AG04449 (cell line): ENCODE results near the gene CDH22.

Experiments used
- CTCF ChIA-PET: fragments of 350-600 bp; formaldehyde crosslinking; extraction: SDS; loops from one replicate; lab custom pipeline; 2021; ENCODE audit warnings: antibody characterized with exemption; lab: Yijun Ruan, JAX
- POLR2A ChIA-PET: fragments of 400-600, 350-600 bp; formaldehyde crosslinking; extraction: SDS; loops from one replicate; lab custom pipeline; 2020; ENCODE audit warnings: antibody characterized with exemption, inconsistent platforms; lab: Yijun Ruan, JAX
- DNase-seq: peaks from one replicate; pipeline ENCODE4 v3.0.0-alpha.2; 2010; ENCODE audit warnings: low read depth, low spot score
- H3K4me3 ChIP-seq: 2 replicates; pipeline ENCODE4 v1.5.1; 2011; ENCODE audit warnings: low read depth, mild to moderate bottlenecking, control low read depth, low read length
- TF ChIP-seq, protein P1 (sequence below): IDR thresholded peaks from one replicate; pipeline ENCODE4 v1.5.1; 2011; ENCODE audit warnings: mild to moderate bottlenecking, moderate library complexity, low read length, control low read depth, inconsistent platforms; ENCODE audit not compliant: insufficient read depth; ENCODE audit errors: missing control alignments

The CDH22 gene

DNA sequence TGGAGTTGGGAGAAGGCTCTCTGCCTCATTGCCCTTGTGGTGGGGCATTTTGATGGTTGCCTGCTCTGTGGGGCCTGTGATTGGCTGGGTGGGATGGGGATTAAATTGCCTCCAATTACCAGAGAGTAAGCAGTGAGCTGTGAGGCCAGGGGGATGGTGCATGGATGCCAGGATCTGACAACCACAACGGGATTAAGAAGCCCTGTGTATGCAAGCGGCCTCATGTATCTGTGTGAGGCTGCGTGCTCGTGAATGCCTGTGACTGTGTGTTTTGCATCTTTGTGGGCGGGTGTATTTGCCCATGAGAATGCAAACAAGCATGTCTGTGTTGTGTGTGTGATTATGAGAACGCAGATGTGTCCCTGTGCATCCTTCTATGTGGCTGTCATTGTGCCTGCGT is 144.0 kb downstream of the CDH22 start:
- ChIA-PET CTCF (no interaction called here), POLR2A (no interaction called here)
- no peak overlapping the region for H3K4me3 ChIP-seq
- DNase-seq = no peak
- TF ChIP-seq, protein P1, sequence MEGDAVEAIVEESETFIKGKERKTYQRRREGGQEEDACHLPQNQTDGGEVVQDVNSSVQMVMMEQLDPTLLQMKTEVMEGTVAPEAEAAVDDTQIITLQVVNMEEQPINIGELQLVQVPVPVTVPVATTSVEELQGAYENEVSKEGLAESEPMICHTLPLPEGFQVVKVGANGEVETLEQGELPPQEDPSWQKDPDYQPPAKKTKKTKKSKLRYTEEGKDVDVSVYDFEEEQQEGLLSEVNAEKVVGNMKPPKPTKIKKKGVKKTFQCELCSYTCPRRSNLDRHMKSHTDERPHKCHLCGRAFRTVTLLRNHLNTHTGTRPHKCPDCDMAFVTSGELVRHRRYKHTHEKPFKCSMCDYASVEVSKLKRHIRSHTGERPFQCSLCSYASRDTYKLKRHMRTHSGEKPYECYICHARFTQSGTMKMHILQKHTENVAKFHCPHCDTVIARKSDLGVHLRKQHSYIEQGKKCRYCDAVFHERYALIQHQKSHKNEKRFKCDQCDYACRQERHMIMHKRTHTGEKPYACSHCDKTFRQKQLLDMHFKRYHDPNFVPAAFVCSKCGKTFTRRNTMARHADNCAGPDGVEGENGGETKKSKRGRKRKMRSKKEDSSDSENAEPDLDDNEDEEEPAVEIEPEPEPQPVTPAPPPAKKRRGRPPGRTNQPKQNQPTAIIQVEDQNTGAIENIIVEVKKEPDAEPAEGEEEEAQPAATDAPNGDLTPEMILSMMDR = no peak

DNA sequence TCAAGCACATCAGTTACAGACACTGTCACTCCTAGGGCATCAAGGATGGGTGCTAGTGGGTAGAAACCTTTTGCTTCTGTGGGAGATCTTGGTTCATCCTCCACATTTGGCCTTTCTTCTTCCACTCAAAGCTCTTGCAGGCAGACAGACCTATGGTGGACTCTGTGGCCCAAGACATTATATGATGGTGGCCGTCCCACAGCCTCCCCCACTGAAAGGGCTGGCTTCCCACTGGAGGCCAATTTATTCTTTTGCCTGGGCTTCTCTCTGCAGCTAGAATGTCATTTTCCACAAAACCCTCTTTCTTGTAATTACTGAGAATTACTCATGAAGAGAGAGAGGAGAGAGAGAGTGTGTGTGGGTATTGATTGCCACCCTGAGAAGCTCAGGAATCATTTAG is 146.4 kb downstream of the CDH22 start:
- TF ChIP-seq, protein P1 = no peak
- ChIA-PET CTCF (interaction anchor here (1.1 kb wide), 1 partner anchor 147 kb away, joined by 3 read pairs; no protein-coding TSS in a partner anchor), POLR2A (no interaction called here)
- DNase-seq = no peak
- no peak overlapping the region for H3K4me3 ChIP-seq

DNA sequence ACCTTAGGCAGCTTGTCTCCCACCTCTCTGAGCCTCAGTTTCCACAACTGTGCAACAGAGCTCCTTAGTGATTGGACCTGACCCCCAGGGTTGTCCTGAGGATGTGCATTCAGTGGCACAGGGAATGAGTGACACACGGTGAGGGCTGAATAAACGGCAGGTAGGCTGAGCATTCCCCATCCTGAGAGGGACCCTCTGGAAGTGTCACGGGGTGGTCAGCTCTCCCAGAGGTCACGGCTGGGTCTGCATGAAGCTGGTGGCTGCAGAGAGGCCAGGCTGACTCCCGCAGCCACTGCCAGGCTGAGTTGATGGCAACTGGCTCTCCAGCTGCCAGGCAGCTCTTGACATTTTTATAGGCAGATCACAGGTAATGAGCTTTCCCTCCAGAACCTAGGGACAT is 147.6 kb downstream of the CDH22 start:
- TF ChIP-seq, protein P1 = no peak
- CTCF ChIA-PET = interaction anchor here (0.9 kb wide), 1 partner anchor 14 kb away, joined by 3 read pairs; no protein-coding TSS in a partner anchor
- H3K4me3 ChIP-seq = no peak overlapping the region
- DNase-seq = no peak
- POLR2A ChIA-PET = no interaction called here

DNA sequence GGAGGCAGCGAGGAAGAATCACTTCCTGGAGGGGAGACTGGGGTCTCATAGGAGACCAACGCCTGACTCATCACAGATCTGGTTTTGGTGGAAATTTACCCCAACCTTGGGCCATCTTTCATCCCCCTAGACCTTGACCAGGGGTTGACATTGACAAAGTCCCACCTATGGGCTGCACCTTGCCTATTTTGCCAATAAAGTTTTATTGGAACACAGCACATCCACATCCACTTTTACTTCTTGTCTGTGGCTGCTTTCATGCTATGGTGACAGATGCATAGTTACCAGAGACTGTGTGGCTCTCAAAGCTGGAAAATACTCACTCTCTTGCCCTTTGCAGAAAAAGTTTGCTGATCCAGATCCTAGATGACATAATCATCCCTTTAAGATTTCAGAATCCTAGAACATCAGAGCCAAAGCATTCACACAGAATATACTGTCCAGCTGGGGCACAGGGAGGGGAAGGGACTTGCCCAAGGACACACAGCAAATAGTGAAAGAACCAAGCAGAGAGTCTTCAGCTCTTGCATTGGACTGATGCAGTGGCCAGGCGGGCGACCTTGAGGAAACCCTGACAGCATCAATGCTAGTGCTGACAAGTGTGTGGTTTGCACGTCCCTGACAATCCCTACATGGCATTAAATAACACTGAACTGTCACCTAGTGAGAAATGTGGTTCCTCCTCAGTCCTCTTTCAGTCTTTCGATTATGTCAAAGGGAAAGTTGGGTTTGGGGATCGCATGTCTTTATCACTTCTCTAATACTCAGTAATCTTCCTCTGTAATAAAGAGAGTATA is 149.0 kb downstream of the CDH22 start:
- no peak overlapping the region for H3K4me3 ChIP-seq
- ChIA-PET CTCF (no interaction called here), POLR2A (no interaction called here)
- TF ChIP-seq, protein P1 = no peak
- no peak for DNase-seq

DNA sequence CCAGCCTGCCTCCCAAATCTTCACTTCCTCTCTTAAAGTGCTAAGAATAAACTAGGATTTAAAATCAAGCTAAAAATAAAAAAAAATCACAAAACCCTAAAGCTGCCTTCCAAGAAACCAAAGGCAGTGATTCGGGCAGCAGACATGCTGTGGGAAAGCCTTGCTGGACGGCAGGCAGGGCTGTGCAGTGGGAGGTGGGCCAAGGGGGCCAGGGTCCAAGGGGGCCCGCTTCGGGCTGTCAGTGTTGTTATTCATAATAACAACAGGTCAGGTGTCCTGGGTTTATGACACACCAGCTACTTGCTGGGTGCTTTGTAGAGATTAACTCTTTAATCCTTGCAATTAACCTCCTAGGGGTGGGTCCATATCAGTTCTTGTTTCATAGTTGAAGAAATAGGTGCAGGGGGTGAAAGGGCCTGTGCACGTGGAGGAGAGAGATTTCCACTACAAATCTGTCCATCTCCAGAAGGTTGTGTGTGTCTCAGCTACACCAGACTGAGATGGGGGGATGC is 149.8 kb downstream of the CDH22 start:
- DNase-seq = no peak
- ChIA-PET CTCF (no interaction called here), POLR2A (no interaction called here)
- H3K4me3 ChIP-seq = no peak overlapping the region
- TF ChIP-seq, protein P1 = no peak

DNA sequence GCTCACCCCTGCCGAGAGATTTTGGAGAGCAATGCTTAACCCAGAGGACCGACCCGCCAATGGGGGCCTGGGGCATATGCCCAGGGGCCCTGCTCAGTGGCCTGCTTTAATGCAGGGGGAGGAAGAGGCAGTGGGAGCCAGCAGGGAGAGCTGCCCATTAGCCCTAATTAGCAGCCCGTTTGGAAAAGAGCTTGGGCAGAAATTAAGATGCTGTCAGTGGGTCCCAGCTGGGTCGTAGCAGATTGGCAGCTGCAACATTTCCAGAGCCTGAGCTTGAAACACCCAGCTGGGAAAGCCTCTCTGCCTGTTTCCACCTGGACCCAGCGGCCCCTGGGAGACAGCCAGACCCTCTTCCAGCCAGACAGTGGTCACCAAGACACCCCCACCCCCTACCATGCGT is 150.7 kb downstream of the CDH22 start:
- TF ChIP-seq, protein P1 = no peak
- POLR2A ChIA-PET = no interaction called here
- CTCF ChIA-PET = interaction anchor here (1.7 kb wide), 1 partner anchor 18 kb away, joined by 4 read pairs; no protein-coding TSS in a partner anchor

More for the DNA sequence above, 150.7 kb downstream of the CDH22 start:
- H3K4me3 ChIP-seq = no peak overlapping the region
- DNase-seq = no peak
